Kidney (tissue), 14 donors: ENCODE data around the gene ROMO1. TPM values are rescaled to one million over a fixed set of nuclear protein-coding genes. Genes with fewer than 3 reads are reported as not detected.
A peak's percentile ranks its signal among the peaks of the same experiment; 100 is the strongest.

Experiments
- DNase-seq, 5 donors: peaks; one replicate each; pipeline ENCODE4 v3.0.0-alpha.2; 2013 to 2020
- FAIRE-seq: peaks from 2 replicates; lab custom pipeline; 2012; peaks lifted over from hg19 to GRCh38; lab: Jason Lieb, UNC
- H3K27ac ChIP-seq, 2 donors: one replicate each; pipeline ENCODE4 v1.7.0; 2013; ENCODE audit warnings: low read depth in 2 of 2, low read length in 2 of 2, inconsistent platforms in 1 of 2
- H3K27me3 ChIP-seq: one replicate; pipeline ENCODE4 v1.7.1; 2013; ENCODE audit warnings: low read length, inconsistent platforms; ENCODE audit not compliant: control insufficient read depth, insufficient read depth
- H3K36me3 ChIP-seq, 3 donors: one replicate each; pipeline versions ENCODE4 v1.7.0 to v1.7.1; 2013; ENCODE audit warnings: low read length in 3 of 3, control low read depth in 1 of 3, inconsistent platforms in 1 of 3; ENCODE audit not compliant: insufficient read depth in 3 of 3, control insufficient read depth in 2 of 3
- H3K4me1 ChIP-seq, 3 donors: one replicate each; pipeline versions ENCODE4 v1.7.0 to v1.7.1; 2013; ENCODE audit warnings: low read length in 3 of 3, inconsistent platforms in 1 of 3, low read depth in 1 of 3; ENCODE audit not compliant: control insufficient read depth in 2 of 3, insufficient read depth in 2 of 3
- H3K4me3 ChIP-seq, 3 donors: one replicate each; pipeline versions ENCODE4 v1.7.0 to v1.8.1; 2013; ENCODE audit warnings: low read length in 3 of 3, control low read depth in 1 of 3, inconsistent platforms in 1 of 3
- H3K9ac ChIP-seq, 3 donors: one replicate each; pipeline versions ENCODE4 v1.7.0 to v1.7.1; 2013; ENCODE audit warnings: low read length in 3 of 3, control low read depth in 1 of 3, inconsistent platforms in 1 of 3
- H3K9me3 ChIP-seq, 3 donors: one replicate each; pipeline versions ENCODE4 v1.7.0 to v1.7.1; 2013; ENCODE audit warnings: low read length in 3 of 3, control low read depth in 1 of 3, inconsistent platforms in 1 of 3; ENCODE audit not compliant: control insufficient read depth in 2 of 3, insufficient read depth in 1 of 3
- intact Hi-C: fragments of 100-400 bp; cut with DNase I; formaldehyde crosslinking; loops from one replicate; pipeline ENCODE4 v1.11.1; 2022
- polyA plus RNA-seq: library from polyadenylated mRNA; stranded (reverse); fragments of 350-450 nt; fragmentation: Illumina TruSeq; extraction: RNeasy Lipid Tissue Mini Kit (QIAGEN cat#74804); gene quantifications from one replicate; pipeline ENCODE4 v1.2.3, GENCODE V29; 2014; ENCODE audit warnings: low read depth, low replicate concordance; ENCODE audit not compliant: insufficient read depth
- total RNA-seq: library from RNA; stranded (reverse); fragmentation: NEBNext Ultra II Directional; extraction: Animal tissue kit (Norgen Biotek cat#: 25700); gene quantifications from one replicate; pipeline ENCODE4 v1.2.1, GENCODE V29; 2021
- TF ChIP-seq, protein P1 (sequence below): IDR thresholded peaks from 3 replicates; pipeline ENCODE4 v1.5.1; 2012; ENCODE audit warnings: mild to moderate bottlenecking, moderate library complexity, borderline replicate concordance; ENCODE audit not compliant: insufficient read depth; ENCODE audit errors: extremely low read depth
- donor health status: control.
- donor health status: control.
- donor health status: control.
- donor health status: control.
- donor health status: control.
- donor health status: DM: yes; HTN: yes; CAD: no.
- donor health status: Normal renal cell carcinoma (clear cell type).

ROMO1 gene
- total and polyA plus RNA-seq, 2 donors from 2014 or later: 141 to 408 TPM

DNA sequence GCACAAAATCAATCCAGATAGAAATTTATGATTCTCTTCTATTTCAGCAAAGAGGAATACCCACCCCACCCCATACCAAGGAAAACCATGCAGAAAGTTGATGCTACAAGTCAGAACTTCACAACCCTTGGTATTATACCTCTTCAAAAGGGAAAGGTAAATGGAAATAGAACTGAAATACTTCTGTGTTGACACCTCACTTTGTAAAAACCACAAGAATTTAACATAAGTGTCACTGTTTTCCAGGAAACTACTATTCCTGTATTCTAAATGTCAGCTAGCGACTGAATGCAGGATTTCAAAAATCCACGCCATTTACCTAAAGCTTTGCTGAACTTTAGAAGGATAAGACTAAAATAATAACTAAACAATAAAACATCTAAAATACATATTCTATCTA, 38.2 kb upstream of the ROMO1 start:
- TF ChIP-seq, protein P1, sequence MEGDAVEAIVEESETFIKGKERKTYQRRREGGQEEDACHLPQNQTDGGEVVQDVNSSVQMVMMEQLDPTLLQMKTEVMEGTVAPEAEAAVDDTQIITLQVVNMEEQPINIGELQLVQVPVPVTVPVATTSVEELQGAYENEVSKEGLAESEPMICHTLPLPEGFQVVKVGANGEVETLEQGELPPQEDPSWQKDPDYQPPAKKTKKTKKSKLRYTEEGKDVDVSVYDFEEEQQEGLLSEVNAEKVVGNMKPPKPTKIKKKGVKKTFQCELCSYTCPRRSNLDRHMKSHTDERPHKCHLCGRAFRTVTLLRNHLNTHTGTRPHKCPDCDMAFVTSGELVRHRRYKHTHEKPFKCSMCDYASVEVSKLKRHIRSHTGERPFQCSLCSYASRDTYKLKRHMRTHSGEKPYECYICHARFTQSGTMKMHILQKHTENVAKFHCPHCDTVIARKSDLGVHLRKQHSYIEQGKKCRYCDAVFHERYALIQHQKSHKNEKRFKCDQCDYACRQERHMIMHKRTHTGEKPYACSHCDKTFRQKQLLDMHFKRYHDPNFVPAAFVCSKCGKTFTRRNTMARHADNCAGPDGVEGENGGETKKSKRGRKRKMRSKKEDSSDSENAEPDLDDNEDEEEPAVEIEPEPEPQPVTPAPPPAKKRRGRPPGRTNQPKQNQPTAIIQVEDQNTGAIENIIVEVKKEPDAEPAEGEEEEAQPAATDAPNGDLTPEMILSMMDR: no peak
- H3K4me1 ChIP-seq: peaks cover 0 to 19% (median 6%) of the 10 kb centered on the region in 3 donors
- no peak for FAIRE-seq
- H3K4me3 ChIP-seq: peak overlapping the region in 2 of 3 donors; percentile 3 to 52
- H3K9ac ChIP-seq: no peak overlapping the region
- H3K27ac ChIP-seq: no peak overlapping the region
- no peak for DNase-seq
- intact Hi-C loops: no loop called here
- no peaks in the 10 kb centered on the region for H3K36me3 ChIP-seq
- no peaks in the 10 kb centered on the region for H3K27me3 ChIP-seq
- H3K9me3 ChIP-seq: no peaks in the 10 kb centered on the region

DNA sequence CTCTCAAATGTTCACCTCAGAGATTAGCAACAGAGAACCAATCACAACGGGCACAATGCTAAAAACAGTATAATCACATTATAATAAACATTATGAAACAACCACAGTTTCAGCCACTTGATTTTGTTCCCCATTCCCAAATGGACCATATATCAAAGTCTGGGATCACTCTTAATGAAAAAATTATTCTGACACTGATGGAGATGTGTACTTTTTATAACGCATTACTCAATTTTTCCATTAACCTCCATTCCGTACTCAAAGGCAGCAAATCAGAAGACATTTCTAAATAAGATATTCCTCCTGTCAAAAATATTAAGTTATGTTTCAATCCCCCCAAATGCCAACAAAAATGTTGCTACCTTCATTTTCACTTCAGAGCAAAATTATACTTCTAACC, 37.3 kb upstream of the ROMO1 start:
- H3K4me1 ChIP-seq: peaks cover 0 to 19% (median 6%) of the 10 kb centered on the region in 3 donors

DNA sequence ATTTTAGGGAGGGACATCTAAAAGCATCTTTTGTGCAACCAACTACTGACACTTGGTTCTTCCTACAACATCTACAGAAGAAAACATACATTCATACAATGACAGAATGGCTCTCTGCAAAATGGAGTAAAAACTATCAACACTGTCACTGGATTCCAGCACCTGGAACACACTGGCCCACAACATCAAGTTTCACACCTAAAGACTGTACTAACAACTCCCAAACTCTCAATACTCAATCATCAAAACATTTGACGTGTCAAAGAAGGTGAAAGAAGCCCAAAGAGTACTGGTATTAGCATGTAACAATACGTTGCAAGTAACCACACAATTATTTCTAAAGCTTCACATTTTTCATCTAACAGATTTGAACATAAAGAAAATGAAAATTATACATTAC, 36.7 kb upstream of the ROMO1 start:
- DNase-seq (no peak), FAIRE-seq (no peak)
- TF ChIP-seq, protein P1: no peak
- no peaks in the 10 kb centered on the region for H3K36me3 ChIP-seq
- H3K4me1 ChIP-seq: peaks cover 0 to 19% (median 6%) of the 10 kb centered on the region in 3 donors
- intact Hi-C loops: no loop called here
- no peak overlapping the region for H3K27ac ChIP-seq
- H3K9me3 ChIP-seq: no peaks in the 10 kb centered on the region
- H3K4me3 ChIP-seq: peak overlapping the region; percentile 52 to 95 (median 86)
- H3K27me3 ChIP-seq: no peaks in the 10 kb centered on the region
- no peak overlapping the region for H3K9ac ChIP-seq

More for the DNA sequence above, 37.3 kb upstream of the ROMO1 start:
- no peak overlapping the region for H3K27ac ChIP-seq
- no peaks in the 10 kb centered on the region for H3K27me3 ChIP-seq
- DNase-seq: no peak
- peak overlapping the region in 1 of 3 donors; percentile 6 for H3K9ac ChIP-seq
- TF ChIP-seq, protein P1: no peak
- intact Hi-C loops: no loop called here
- H3K36me3 ChIP-seq: no peaks in the 10 kb centered on the region
- no peaks in the 10 kb centered on the region for H3K9me3 ChIP-seq
- no peak for FAIRE-seq
- H3K4me3 ChIP-seq: peak overlapping the region in 2 of 3 donors; percentile 52 to 95
